KBM-7 (cell line): ENCODE measurements around the gene RBFOX2.

Experiments
- DNase-seq: peaks from one replicate; pipeline ENCODE4 v3.0.0-alpha.2; 2015
- in situ Hi-C: fragments of 300-500 bp; cut with MboI; formaldehyde crosslinking; loops from 2 replicates; pipeline ENCODE4 v1.14.3; 2020; ENCODE audit warnings: low sequenced_read_pairs, low pct_unique_long_range_greater_than_20kb, mixed read lengths

The RBFOX2 gene

GRCh38 chr22:35781898-35782297 is 246.7 kb downstream of the RBFOX2 start:
- DNase-seq, result no peak
- in situ Hi-C loops, result no loop called here

- no peak for DNase-seq
- in situ Hi-C loops, result no loop called here
Measured at GRCh38 chr22:35777335-35777975, 251.2 kb downstream of the RBFOX2 start.

- in situ Hi-C loops, result no loop called here
- DNase-seq, result no peak
Measured at GRCh38 chr22:35775339-35775738, 253.3 kb downstream of the RBFOX2 start.

- in situ Hi-C loops, result no loop called here
- DNase-seq, result no peak
Measured at GRCh38 chr22:35769974-35770373, 258.6 kb downstream of the RBFOX2 start.

GRCh38 chr22:35766654-35767580 is 261.7 kb downstream of the RBFOX2 start:
- in situ Hi-C loops, result no loop called here

DNA sequence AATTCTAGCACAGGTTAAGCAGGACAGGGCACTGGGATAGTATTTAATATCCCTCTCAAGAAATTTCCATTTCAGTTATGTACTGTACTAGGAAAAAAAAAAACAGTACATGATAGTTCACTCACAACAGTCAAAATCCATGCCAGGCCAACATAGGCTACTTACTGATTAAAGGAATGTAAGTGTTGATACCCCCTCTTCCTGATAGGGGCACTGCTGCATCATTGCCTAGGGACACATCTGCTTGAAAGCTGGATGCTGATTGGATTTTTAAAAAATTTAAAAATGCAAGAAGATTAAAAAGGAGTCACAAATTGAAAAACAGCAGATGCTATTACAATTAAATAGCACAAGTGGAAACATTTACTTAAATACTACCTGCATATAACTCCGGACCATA is 267.6 kb downstream of the RBFOX2 start:
- DNase-seq, result no peak
- in situ Hi-C loops, result no loop called here

More at GRCh38 chr22:35766654-35767580, 261.7 kb downstream of the RBFOX2 start:
- DNase-seq, result no peak

GRCh38 chr22:35758394-35758793 is 270.2 kb downstream of the RBFOX2 start:
- in situ Hi-C loops, result no loop called here
- DNase-seq, result no peak

DNA sequence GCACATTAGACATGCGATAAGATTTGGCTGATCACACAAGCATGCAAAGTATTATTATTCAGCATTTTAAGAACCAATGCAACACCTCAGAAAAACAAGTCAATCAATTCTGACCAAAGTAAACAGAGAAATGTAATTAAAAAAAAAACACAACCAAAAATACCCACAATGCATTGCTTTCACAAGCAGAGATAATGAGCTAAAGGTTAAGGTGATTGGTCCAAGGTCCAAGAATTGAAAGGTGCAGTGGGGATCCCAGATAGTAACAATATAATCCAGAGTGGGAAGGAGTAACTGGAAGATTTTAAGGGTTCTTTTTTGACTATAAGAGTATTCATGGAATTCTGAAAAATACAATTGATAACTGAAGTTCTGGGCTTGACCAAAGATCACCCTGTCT is 271.9 kb downstream of the RBFOX2 start:
- DNase-seq, result no peak
- in situ Hi-C loops, result no loop called here

DNA sequence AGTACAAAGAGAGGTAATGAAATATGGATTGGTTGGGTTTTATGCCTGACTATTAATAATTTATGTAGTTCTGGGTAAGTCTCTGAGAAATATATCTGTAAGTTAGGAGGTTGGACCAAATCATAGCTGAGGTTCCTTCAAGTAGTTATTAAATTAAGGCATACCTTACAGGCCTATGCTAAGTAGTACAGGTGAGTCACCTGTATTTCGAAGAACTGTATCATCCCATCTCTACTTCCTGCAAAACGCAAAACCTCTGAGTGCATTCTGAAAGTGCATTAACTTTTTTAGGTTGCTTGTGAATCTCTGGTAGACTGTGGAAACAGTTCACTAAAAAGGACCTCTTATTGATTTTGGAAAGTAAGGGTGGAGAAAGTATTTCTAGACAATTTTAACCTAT is 273.9 kb downstream of the RBFOX2 start:
- in situ Hi-C loops, result no loop called here
- no peak for DNase-seq

DNA sequence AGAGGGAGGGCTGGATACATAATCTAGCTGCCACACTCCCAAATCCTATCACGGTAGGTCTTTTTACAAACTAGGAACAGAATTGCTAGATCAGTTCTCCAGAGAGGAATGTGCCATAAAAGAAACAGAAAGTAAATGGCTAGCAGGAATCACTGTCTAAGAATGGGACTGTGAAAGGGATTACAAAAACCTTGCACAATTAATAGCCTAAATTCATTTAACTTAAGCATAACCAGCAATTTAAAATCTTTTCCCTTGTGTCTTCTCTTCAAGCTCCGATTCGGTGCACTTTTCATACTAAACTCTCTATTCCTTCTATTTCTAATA is 275.8 kb downstream of the RBFOX2 start:
- no peak for DNase-seq
- in situ Hi-C loops, result no loop called here

DNA sequence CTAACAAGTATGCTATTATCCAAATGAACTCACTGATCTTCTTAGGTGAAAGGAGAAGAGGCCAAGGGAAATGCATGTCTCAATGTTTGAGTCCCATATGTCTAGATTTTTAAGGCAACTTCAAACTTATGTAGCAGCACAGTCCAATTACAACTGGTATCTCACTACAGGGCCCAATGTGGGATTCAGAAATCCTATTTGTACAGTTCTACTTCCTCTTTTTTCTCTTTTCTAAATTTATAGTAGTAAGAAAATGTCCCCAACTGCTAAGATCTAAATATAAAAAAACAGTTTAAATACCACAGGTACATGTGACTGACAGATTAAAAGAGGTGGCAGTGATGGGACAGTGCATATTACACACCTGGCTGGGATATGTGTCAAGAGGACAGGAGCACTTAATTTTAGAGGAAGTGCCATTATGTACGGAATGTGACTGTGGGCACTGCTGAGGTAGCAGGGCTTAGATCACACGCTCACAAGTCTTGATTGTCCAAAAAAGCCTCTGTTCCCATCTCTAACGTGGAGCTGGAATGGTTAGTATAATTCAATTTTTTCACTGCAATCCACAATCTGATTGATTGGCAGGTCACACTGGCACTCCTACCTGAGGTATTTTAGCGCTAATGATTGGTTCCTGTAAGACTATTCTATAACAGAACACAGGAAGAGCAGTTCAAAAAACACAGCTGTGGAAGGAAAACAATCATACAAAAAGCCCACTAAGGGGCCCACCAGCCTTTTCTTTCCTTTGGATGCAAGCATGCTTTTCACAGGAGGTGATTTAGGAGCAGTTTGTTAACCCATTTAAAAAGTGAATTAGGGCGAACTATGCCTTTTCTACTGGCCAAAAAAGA is 276.4 kb downstream of the RBFOX2 start:
- DNase-seq, result peak; percentile 71
- in situ Hi-C loops, result no loop called here

DNA sequence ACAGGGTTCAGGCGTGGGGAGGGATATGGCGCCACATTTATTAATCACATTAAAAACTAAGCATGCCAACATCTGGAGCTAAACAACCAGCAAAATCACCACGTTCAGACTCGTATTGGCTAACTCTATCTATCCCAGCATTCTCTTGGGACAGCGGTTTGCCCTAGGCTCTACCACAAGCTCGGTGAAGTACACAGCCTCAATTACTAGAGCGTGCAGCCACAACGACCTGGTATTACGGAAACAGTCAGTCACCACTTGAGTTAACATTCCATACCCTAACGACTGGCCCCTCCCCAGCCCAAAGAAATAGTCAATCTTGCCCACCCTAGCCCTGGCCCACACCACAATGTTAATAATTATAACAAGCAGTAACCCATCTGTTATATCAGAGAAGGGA is 278.8 kb downstream of the RBFOX2 start:
- peak; percentile 78 for DNase-seq
- in situ Hi-C loops, result no loop called here

DNA sequence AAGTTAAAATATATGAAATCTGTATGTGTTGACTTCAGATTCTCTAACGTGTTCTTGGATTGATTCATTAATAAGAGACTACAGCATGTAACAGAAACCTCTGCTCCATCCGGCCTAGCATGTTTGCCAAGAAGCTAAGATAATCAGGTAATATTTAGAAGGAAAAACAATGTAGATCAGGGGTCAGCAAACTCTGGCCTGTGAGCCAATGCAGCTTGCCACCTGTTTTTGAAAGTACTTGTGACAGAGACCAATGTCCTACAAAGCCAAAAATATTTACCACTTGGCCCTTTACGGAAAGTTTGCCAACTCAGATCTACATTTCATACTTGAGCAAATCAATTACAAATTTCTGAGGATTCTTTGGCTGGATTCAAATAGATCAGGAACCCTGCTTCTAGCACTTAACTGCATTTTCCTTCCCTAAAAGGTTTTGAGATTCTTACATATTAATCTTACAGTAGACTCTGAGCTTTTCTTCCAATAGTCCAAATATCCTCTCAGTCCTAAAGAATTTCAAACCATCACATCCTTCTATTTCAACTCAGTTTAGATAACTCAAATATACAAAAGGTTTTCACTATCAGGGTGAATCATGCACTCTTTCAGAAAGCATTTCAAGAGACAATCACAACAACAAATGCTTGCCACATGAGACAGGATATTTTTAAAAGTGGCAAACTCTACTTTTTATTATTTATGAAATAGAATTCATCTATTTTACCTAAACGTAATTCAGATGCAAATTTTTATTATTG is 281.5 kb downstream of the RBFOX2 start:
- DNase-seq, result no peak
- in situ Hi-C loops, result no loop called here

DNA sequence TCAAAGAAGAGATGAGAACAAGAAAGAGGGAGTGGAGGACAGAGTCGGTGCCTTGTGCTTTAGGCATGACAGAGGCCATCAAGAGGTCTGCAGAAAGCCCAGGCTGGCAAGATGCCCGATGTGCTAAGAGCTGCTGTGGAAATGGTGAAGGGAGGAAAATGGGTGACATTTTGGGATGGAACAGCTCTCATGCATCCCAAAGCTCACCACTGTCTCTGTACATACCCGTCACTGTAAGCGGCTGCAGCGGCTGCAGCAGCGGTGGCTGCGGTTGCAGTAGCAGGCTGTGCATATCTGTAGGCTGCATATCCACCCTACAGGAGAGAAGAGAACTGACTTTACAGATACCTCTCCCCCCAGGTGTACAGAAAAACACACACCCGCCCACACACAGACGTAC is 282.4 kb downstream of the RBFOX2 start:
- DNase-seq, result no peak
- in situ Hi-C loops, result no loop called here

DNA sequence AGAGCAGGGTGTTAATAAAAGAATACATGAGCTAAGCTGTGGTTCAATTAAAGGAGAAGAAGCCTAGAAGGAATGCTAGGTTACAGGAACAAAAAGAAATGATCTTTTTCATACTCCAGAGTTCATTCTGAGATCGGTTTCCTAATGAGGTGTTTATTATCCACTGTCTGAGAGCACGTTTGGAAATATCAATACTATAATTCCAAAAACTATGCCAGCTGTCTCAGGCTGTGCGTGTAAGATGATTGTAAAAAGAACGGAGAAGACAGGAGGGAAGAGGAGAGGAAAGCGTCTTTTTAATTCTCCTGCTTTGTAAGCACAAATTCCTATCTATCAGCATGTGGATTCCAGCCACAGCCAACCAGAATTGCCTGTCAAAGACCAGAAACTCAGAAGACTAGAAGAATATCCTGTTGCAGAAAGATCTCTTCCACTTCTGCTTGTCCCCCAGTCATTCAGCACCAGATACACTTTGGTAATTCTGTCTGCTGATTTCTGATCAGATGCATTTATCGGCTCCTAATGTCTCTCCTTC is 285.2 kb downstream of the RBFOX2 start:
- no peak for DNase-seq
- in situ Hi-C loops, result no loop called here

GRCh38 chr22:35742342-35743100 is 286.1 kb downstream of the RBFOX2 start:
- no peak for DNase-seq

GRCh38 chr22:35740616-35741015 is 288.0 kb downstream of the RBFOX2 start:
- in situ Hi-C loops, result no loop called here
- no peak for DNase-seq

More at GRCh38 chr22:35742342-35743100, 286.1 kb downstream of the RBFOX2 start:
- in situ Hi-C loops, result no loop called here

- no peak for DNase-seq
- in situ Hi-C loops, result no loop called here
Measured at GRCh38 chr22:35739931-35740380, 288.7 kb downstream of the RBFOX2 start.
